HepG2 (cell line): Measurements from ENCODE around the gene CSKMT. TPM values are rescaled to one million over a fixed set of nuclear protein-coding genes. Genes with fewer than 3 reads are reported as not detected.

ENCODE experiments used
- CENPX ChIP-seq: sonication (generic); formaldehyde crosslinking; IDR thresholded peaks from 2 replicates; pipeline ENCODE4 v1.9.0; 2021; ENCODE audit warnings: mild to moderate bottlenecking, missing genetic modification reagents, moderate library complexity
- CREB1 ChIP-seq, 2 experiments: fragments of 450-650 bp in 1 of 2; IDR thresholded peaks; 2 replicates each; pipeline ENCODE4 v1.6.1; 2016 to 2017; ENCODE audit warnings: control low read depth in 1 of 2, mild to moderate bottlenecking in 1 of 2, missing compliant biosample characterization in 1 of 2, missing genetic modification characterization in 1 of 2
- GATA4 ChIP-seq: sonication (generic); IDR thresholded peaks from 2 replicates; pipeline ENCODE4 v1.6.1; 2016; ENCODE audit warnings: antibody characterized with exemption, low read depth, borderline replicate concordance
- GATAD2A ChIP-seq: IDR thresholded peaks from 2 replicates; pipeline ENCODE4 v1.6.1; 2016
- JUN ChIP-seq: sonication (generic); formaldehyde crosslinking; IDR thresholded peaks from 2 replicates; pipeline ENCODE4 v1.4.0; 2020; ENCODE audit warnings: mild to moderate bottlenecking, missing genetic modification reagents
- KDM2A ChIP-seq: sonication (generic); formaldehyde crosslinking; IDR thresholded peaks from 2 replicates; pipeline ENCODE4 v1.4.0; 2020; ENCODE audit warnings: low read depth, missing genetic modification reagents, borderline replicate concordance
- PCBP2 ChIP-seq: fragments of 200-400 bp; formaldehyde crosslinking; optimal IDR thresholded peaks from 2 replicates; pipeline ENCODE3; 2018; ENCODE audit warnings: low read length, low read depth; ENCODE audit not compliant: poor library complexity, severe bottlenecking
- PRDM10 ChIP-seq: sonication (generic); formaldehyde crosslinking; IDR thresholded peaks from 2 replicates; pipeline ENCODE4 v1.4.0; 2020; ENCODE audit warnings: low read depth, missing genetic modification reagents
- ZBTB38 ChIP-seq: sonication (generic); formaldehyde crosslinking; IDR thresholded peaks from 2 replicates; pipeline ENCODE4 v1.5.1; 2020; ENCODE audit warnings: mild to moderate bottlenecking, missing genetic modification reagents
- ZMAT3 ChIP-seq: sonication (generic); formaldehyde crosslinking; conservative IDR thresholded peaks from 2 replicates; pipeline ENCODE4 v1.7.0; 2021; ENCODE audit warnings: missing genetic modification reagents
- ZNF224 ChIP-seq: sonication (generic); formaldehyde crosslinking; IDR thresholded peaks from 2 replicates; pipeline ENCODE4 v1.5.0; 2020; ENCODE audit warnings: mild to moderate bottlenecking, missing genetic modification reagents
- ZNF343 ChIP-seq: sonication (generic); formaldehyde crosslinking; IDR thresholded peaks from 2 replicates; pipeline ENCODE4 v1.4.0; 2020; ENCODE audit warnings: mild to moderate bottlenecking, missing genetic modification reagents
- ZNF562 ChIP-seq: sonication (generic); formaldehyde crosslinking; IDR thresholded peaks from 2 replicates; pipeline ENCODE4 v1.8.0; 2022; ENCODE audit warnings: missing genetic modification reagents, borderline replicate concordance
- ZNF782 ChIP-seq: sonication (generic); formaldehyde crosslinking; IDR thresholded peaks from 2 replicates; pipeline ENCODE4 v1.4.0; 2020; ENCODE audit warnings: missing genetic modification reagents, mild to moderate bottlenecking, borderline replicate concordance
- polyA plus RNA-seq, 8 experiments: library from polyadenylated mRNA; depleted of rRNA in 3 of 8; stranded (reverse) in 7 of 8; unstranded in 1 of 8; fragments of >200 nt; fragmentation: Illumina TruSeq in 4 of 8; extraction: Trizol in 4 of 8; gene quantifications; 2 replicates each; pipeline versions ENCODE4 v1.2.1 to v1.2.3, GENCODE V29; 2011 to 2016; ENCODE audit warnings: low read depth in 4 of 8, missing spikeins in 1 of 8, mixed read lengths in 1 of 8; ENCODE audit not compliant: insufficient read depth in 1 of 8
- total RNA-seq, 5 experiments: library from RNA; depleted of rRNA; stranded (reverse); fragments of >200 nt; fragmentation: Illumina TruSeq; extraction: Trizol; gene quantifications; 2 replicates each; pipeline ENCODE4 v1.2.3, GENCODE V29; 2016; ENCODE audit warnings: low read depth in 1 of 5
- TF ChIP-seq, protein P1 (sequence below): sonication (generic); formaldehyde crosslinking; IDR thresholded peaks from 2 replicates; pipeline ENCODE4 v1.4.0; 2020; ENCODE audit warnings: mild to moderate bottlenecking, missing genetic modification reagents
- TF ChIP-seq, protein P2 (sequence below): sonication (generic); formaldehyde crosslinking; IDR thresholded peaks from 2 replicates; pipeline ENCODE4 v1.5.1; 2020; ENCODE audit warnings: missing genetic modification reagents, mild to moderate bottlenecking, borderline replicate concordance
- TF ChIP-seq, protein P3 (sequence below): IDR thresholded peaks from 2 replicates; pipeline ENCODE4 v1.6.1; 2012; ENCODE audit warnings: inconsistent platforms

Gene CSKMT
- total and polyA plus RNA-seq, 2 of the 13 experiments (the other 11 are each of a cell fraction or from before 2014, with no cell fraction given): 7.6 to 31.8 TPM

DNA sequence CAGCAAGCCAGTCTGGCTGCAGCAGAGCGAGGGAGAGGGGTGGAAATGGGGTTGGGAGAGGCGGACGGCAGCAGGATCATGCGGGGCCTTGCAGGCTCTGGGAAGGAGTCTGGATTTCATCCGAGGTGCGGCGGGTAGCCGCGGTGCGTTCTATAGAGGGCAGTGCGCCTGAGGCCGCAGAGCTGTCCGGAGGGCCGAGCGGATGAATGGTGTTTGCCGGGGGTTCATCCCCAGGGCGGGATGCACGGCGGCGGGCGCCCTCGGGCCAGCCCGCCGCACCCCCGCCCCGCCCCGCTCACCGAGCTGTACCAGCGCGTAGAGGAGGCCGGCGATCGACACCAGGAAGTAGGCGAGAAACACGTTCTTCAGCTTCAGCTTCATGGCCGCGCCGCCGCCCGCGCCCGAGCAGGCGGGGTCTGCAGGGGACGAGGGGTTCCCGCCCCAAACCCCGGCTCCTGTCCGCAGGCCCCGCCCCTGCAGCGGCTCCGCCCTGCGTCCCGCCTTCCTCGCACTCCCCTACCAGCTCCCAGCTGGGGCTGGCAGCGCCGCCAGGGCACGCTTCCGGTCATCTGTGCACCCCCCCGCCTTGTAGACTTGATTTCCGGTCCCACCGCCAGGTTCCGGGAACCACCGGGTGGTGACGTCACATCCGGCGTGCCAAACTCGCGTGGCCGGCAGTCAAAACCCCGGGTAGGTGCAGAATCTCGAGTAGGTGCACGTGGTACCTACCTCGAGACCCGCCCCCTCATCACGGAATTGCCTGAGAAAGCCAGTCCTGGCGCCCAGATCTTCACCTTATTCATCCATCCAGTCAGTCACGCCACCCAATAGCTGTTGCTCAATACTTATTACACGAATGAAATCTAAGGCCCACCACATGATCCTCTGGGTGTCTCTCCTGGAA is 43.3 kb upstream of the CSKMT start, which contains the start of gene B3GAT3 (continued):
- TF ChIP-seq, protein P1, sequence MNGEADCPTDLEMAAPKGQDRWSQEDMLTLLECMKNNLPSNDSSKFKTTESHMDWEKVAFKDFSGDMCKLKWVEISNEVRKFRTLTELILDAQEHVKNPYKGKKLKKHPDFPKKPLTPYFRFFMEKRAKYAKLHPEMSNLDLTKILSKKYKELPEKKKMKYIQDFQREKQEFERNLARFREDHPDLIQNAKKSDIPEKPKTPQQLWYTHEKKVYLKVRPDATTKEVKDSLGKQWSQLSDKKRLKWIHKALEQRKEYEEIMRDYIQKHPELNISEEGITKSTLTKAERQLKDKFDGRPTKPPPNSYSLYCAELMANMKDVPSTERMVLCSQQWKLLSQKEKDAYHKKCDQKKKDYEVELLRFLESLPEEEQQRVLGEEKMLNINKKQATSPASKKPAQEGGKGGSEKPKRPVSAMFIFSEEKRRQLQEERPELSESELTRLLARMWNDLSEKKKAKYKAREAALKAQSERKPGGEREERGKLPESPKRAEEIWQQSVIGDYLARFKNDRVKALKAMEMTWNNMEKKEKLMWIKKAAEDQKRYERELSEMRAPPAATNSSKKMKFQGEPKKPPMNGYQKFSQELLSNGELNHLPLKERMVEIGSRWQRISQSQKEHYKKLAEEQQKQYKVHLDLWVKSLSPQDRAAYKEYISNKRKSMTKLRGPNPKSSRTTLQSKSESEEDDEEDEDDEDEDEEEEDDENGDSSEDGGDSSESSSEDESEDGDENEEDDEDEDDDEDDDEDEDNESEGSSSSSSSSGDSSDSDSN: peak; percentile 83
- TF ChIP-seq ZNF343 (CRISPR knock-in tag): no peak
- TF ChIP-seq, protein P2, sequence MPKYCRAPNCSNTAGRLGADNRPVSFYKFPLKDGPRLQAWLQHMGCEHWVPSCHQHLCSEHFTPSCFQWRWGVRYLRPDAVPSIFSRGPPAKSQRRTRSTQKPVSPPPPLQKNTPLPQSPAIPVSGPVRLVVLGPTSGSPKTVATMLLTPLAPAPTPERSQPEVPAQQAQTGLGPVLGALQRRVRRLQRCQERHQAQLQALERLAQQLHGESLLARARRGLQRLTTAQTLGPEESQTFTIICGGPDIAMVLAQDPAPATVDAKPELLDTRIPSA (CRISPR knock-in tag): peak; percentile 20; the same call in 1 of the 2 replicates
- TF ChIP-seq, protein P3, sequence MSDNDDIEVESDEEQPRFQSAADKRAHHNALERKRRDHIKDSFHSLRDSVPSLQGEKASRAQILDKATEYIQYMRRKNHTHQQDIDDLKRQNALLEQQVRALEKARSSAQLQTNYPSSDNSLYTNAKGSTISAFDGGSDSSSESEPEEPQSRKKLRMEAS: peak; percentile 98
- TF ChIP-seq GATA4: peak; percentile 59; the same call in 1 of the 2 replicates
- TF ChIP-seq ZMAT3 (CRISPR knock-in tag): peak; percentile 90
- TF ChIP-seq PRDM10 (CRISPR knock-in tag): peak; percentile 72
- TF ChIP-seq JUN: no peak
- no peak for TF ChIP-seq PCBP2
- TF ChIP-seq CENPX (CRISPR knock-in tag): no peak
- peak; percentile 45 for TF ChIP-seq ZBTB38 (CRISPR knock-in tag)
- TF ChIP-seq ZNF224 (CRISPR knock-in tag): peak; percentile 82; the same call in 1 of the 2 replicates
- peak; percentile 73 for TF ChIP-seq GATAD2A (CRISPR knock-in tag)
- peak; percentile 100 for TF ChIP-seq CREB1 (IDR thresholded peaks at IDR 0.05)
- peak; percentile 97 for TF ChIP-seq CREB1 (CRISPR knock-in tag; IDR thresholded peaks at IDR 0.05)
- no peak for TF ChIP-seq ZNF562 (CRISPR knock-in tag)
- TF ChIP-seq KDM2A (CRISPR knock-in tag): peak; percentile 98
- no peak for TF ChIP-seq ZNF782 (CRISPR knock-in tag)
